GM21360 (cell line): ENCODE data around the gene TP53TG3.
"Not testable (repeated sequence)": the region's sequence is repeated elsewhere in the genome, so short reads cannot be mapped to it uniquely, and the experiment has no call there.

ENCODE experiments used
- ATAC-seq: cut with Tn5 transposase; IDR thresholded peaks from one replicate; pipeline ENCODE4 v1.9.1; 2021; ENCODE audit warnings: mild to moderate bottlenecking, moderate library complexity; ENCODE audit not compliant: unreplicated experiment

TP53TG3 gene, protein sequence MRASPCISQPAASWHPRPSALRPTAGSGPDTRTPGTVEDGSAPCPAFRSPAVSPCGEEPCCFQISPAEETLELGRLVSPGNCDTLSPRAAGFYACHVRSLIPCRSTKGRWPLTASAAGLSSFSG

DNA sequence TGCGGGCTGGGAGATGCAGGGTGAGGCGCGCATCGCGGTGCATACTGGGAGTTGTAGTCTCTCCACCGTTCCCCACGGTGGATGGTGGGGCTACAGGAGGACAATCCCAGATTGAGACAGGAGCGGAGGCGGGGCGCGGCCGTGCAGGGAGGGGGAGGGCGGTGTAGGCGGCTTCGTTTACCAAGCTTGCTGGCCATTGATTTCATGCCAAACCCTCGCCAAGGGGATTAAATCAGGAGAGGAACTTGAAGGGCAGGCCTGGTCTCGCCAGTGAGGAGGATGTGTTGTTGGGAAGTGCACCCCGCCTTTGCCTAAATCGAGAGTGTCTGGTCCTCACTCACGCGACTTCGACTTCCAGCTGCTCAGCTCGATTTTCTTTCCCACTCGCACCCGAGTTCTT lies at the start of gene TP53TG3:
TSS of gene TP53TG3 (minus strand) at position 101 of the 400 bp plus-strand sequence. CDS start at position 33, 68 bp downstream.
- not testable (repeated sequence) for ATAC-seq

DNA sequence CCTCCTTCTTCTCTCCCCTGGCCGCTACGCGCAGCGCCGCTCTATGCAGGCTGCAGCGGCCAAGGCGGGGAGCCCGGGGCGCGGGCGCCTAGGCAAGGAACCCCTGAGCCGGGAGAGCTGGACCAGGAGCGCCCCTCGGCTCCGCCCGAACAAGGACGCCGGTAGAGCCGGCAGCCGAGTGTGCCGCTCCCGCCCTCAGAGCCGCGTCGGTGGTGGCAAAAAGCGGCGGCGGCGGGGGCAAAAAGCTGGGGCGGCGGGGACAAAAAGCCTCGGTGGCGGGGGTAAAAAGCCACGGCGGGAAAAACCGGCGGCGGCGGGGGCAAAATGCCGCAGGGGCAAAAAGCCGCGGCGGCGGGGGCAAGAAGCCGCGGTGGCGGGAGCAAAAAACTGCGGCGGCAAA lies 25.1 kb downstream of the TP53TG3 start:
- ATAC-seq = not testable (repeated sequence)

DNA sequence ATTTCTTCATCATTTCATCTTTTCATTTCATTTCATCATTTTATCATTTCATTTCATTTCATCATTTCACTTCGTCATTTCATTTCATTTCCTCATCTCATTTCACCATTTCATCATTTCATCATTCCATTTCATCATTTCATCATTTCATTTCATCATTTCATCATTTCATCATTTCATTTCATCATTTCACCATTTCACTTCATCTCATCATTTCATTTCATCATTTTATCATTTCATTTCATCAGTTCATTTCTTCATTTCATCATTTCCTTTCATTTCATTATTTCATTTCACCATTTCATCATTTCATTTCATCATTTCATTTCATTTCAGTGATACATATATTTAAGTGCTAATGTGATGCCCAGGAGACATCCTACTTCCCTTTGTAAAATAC lies 28.4 kb downstream of the TP53TG3 start:
- ATAC-seq = not testable (repeated sequence)

DNA sequence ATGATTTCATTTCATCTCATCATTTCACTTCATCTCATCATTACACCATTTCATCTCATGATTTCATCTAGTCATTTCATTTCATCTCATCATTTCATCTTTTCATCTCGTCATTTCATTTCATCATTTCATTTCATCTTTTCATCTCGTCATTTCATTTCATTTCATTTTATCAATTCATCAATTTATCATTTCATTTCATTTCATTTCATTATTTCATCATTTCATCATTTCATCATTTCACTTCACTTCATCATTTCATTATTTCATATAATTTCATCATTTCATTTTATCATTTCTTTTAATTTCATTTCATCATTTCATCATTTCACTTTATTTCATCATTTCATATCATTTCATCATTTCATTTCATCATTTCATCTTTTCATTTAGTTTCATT lies 29.2 kb downstream of the TP53TG3 start:
- ATAC-seq = not testable (repeated sequence)

DNA sequence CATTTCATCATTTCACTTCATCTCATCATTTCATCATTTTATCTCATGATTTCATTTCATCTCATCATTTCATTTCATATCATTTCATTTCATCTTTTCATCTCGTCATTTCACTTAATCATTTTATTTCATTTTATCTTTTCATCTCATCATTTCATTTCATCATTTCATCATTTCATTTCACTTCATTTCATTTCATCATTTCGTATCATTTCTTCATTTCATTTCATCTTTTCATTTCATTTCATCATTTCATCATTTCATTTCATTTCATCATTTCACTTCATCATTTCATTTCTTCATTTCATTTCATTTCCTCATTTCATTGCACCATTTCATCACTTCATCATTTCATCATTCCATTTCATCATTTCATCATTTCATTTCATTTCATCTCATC lies 29.8 kb downstream of the TP53TG3 start:
- not testable (repeated sequence) for ATAC-seq

DNA sequence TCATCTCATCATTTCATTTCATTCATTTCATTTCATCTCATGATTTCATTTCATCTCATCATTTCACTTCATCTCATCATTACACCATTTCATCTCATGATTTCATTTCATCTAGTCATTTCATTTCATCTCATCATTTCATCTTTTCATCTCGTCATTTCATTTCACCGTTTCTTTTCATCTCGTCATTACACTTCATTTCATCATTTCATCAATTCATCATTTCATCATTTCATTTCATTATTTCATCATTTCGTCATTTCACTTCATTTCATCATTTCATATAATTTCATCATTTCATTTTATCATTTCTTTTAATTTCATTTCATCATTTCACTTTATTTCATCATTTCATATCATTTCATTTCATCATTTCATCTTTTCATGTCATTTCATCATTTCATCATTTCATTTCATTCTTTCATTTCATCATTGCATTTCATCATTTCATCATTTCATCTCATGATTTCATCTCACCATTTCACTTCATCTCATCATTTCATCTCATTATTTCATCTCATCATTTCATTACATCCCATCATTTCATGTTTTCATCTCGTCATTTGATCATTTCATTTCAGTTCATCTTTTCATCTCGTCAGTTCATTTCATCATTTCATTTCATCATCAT lies 30.6 kb downstream of the TP53TG3 start:
- ATAC-seq = not testable (repeated sequence)

DNA sequence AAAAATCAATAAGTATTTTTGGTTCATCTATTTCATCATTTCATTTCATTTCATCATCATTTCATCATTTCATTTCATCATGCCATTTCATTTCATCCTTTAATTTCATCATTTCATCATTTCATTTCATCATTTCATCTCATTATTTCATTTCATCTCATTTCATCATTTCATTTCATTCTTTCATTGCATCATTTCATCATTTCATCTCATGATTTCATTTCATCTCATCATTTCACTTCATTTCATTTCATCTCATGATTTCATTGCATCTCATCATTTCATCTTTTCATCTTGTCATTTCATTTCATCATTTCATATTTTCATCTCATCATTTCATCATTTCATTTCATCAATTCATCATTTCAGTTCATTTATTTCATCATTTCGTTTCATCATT lies 31.2 kb downstream of the TP53TG3 start:
- ATAC-seq = not testable (repeated sequence)

DNA sequence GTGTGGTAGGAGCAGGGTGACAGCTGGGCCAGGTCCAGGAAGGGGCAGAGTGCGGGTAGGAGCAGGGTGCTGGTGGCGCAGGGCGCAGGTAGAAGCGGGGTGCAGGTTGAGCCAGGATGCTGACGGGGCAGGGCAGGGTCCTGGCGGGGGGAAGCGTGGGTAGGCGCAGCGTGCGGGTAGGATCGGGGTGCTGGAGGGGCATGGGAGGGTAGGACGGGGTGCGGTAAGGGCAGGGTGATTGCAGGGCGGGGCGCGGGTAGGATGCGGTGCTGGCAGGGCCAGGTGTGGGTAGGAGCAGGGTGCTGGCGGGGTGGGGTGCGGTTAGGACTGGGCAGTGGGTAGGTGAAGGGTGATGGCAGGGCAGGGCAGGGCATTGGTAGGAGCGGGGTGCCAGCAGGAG lies 38.4 kb downstream of the TP53TG3 start:
- ATAC-seq = not testable (repeated sequence)

DNA sequence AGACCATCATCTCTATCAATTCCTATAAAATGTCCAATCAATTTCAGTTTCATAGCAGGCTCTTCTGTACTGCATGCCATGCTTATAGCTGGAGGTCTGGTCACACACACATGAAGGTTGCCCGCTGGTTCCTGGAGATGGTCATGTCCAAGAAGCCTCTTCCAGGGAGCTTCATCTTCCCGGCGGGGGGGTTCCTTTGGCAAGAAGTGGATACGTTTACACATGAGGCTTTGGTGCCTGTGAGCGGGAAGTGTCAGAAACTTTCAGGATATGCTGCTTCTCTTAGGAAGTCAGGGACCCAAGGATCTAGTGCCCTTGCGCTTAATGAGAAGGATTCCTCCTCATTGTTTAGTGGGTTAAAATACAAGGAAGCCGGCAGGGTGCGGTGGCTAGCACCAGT lies 43.9 kb downstream of the TP53TG3 start:
- not testable (repeated sequence) for ATAC-seq
